ENCODE data around the gene UGT1A7. TPM values are rescaled to one million over a fixed set of nuclear protein-coding genes. Genes with fewer than 3 reads are reported as not detected.
"Not testable (repeated sequence)": the region's sequence is repeated elsewhere in the genome, so short reads cannot be mapped to it uniquely, and the experiment has no call there.

UGT1A7 gene
- total RNA-seq, result not detected
- under 1 TPM in 1 of 8 donors, not detected in 7; 0.13 TPM for polyA plus RNA-seq (ENCODE audit: insufficient read depth in 1 of 8, insufficient read length in 8 of 8, low replicate concordance in 1 of 8)
- long read RNA-seq, donor 1, result 0 reads
- long read RNA-seq, donor 2, result 0 reads
- long read RNA-seq, donor 3, result 0 reads
- long read RNA-seq, donor 4, result 0 reads
- long read RNA-seq, donor 5, result 0 reads
- long read RNA-seq, donor 6, result 0 reads
- long read RNA-seq, donor 7, result 0 reads
- long read RNA-seq, donor 8, result 0 reads
- long read RNA-seq, donor 9, result 0 reads
- long read RNA-seq, donor 10, result 0 reads
- long read RNA-seq, donor 11, result 0 reads

DNA sequence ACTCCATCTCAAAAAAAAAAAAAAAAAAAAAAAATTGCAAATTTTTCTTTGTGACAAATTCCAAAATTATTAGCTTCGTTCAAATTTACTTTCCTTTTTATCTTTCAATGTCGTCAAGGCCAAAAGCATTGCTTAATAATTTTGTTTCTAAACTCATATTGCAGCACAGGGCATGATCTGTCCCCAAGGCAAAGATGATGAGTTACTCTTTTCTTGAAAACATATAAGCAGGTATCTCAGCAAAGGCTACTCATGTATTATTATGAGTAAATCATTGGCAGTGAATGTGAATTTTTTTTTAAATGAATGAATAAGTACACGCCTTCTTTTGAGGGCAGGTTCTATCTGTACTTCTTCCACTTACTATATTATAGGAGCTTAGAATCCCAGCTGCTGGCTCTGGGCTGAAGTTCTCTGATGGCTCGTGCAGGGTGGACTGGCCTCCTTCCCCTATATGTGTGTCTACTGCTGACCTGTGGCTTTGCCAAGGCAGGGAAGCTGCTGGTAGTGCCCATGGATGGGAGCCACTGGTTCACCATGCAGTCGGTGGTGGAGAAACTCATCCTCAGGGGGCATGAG lies at the start of gene UGT1A7:
UGT1A7 (plus strand) TSS at position 381 of the 579 bp plus-strand sequence; CDS start at position 418, 37 bp downstream.
- no peak for DNase-seq
- no peaks in the 10 kb centered on the region for H3K9me3 ChIP-seq (replicated peaks; ENCODE audit: control insufficient read depth, low read depth, low read length)
- H3K27ac ChIP-seq (ENCODE audit: low read length), result no peak within 1 kb of the TSS
- no peak within 1 kb of the TSS for H3K4me3 ChIP-seq (ENCODE audit: low read length)
- no peaks in the 10 kb centered on the region for H3K36me3 ChIP-seq (ENCODE audit: control insufficient read depth, insufficient read depth, low read length)
- H3K4me1 ChIP-seq (ENCODE audit: control insufficient read depth, insufficient read depth, low read length), result no peaks in the 10 kb centered on the region
- WGBS (ENCODE audit: insufficient coverage), result no CpG with 5 or more reads among the region's 5 CpGs
- peaks cover 2% of the 10 kb centered on the region for H3K27me3 ChIP-seq (ENCODE audit: control insufficient read depth, insufficient read depth, low read length)

DNA sequence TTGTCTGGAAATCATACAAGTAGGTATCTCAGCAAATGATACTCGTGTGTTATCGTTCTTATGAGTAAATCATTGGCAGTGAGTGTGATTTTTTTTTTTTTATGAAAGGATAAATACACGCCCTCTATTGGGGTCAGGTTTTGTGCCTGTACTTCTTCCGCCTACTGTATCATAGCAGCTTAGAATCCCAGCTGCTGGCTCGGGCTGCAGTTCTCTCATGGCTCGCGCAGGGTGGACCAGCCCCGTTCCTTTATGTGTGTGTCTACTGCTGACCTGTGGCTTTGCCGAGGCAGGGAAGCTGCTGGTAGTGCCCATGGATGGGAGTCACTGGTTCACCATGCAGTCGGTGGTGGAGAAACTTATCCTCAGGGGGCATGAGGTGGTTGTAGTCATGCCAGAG lies 45.4 kb upstream of the UGT1A7 start, which contains the start of gene UGT1A10:
UGT1A10 (plus strand) TSS at position 143 of the 400 bp plus-strand sequence; CDS start at position 218, 75 bp downstream.
- DNase-seq; H3K9me3 ChIP-seq (replicated peaks; ENCODE audit: control insufficient read depth, low read depth, low read length); H3K27ac ChIP-seq (ENCODE audit: low read length); H3K36me3 ChIP-seq (ENCODE audit: control insufficient read depth, insufficient read depth, low read length); H3K4me3 ChIP-seq (ENCODE audit: low read length); H3K4me1 ChIP-seq (ENCODE audit: control insufficient read depth, insufficient read depth, low read length); H3K27me3 ChIP-seq (ENCODE audit: control insufficient read depth, insufficient read depth, low read length): not testable (repeated sequence)
- 87% methylated on average over 5 of the region's 10 CpGs for WGBS (ENCODE audit: insufficient coverage)

DNA sequence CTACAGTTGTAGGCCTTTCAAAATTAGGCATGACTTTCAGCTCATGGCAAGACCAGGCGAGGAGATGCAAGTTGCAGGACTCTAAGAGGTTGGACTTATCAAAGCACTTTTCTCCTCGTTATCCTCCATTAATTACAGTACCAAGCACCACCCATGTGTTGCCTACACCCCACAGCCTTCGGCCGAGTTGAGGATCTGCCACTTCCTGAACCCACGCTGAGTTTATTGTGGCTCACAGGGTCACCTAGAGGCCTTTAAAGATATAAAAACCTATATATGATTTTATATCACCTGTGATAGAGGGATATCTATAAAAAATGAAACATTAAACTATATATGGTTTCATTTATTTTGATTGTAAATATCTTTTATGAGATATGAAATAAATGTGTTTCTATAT lies 42.9 kb upstream of the UGT1A7 start:
- DNase-seq, result no peak
- Histone ChIP-seq H3K4me1 (ENCODE audit: control insufficient read depth, insufficient read depth, low read length) (no peaks in the 10 kb centered on the region), H3K36me3 (ENCODE audit: control insufficient read depth, insufficient read depth, low read length) (no peaks in the 10 kb centered on the region), H3K9me3 (replicated peaks; ENCODE audit: control insufficient read depth, low read depth, low read length) (no peaks in the 10 kb centered on the region), H3K27me3 (ENCODE audit: control insufficient read depth, insufficient read depth, low read length) (no peaks in the 10 kb centered on the region), H3K4me3 (ENCODE audit: low read length) (no peak overlapping the region), H3K27ac (ENCODE audit: low read length) (no peak overlapping the region)
- 70% methylated on average over 2 of the region's 5 CpGs for WGBS (ENCODE audit: insufficient coverage)

DNA sequence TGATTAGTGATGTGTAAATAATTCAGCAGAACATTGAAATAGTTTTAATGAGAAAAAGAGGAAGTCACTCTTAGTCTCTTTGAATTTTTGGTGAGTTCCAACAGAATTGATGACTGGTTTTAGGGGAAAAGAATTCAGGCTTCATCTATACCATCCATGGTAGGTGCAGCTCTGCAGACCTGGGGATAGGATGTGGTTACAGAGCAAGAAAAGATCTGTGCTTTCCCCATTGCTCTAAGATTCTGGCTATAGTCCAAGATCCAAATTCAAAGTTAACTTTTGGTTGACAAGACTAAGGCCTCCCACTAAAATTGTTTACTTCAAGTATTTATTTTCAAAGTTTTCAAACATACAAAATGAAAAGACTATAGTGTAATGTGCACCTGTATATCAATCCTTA lies 41.8 kb upstream of the UGT1A7 start:
- Histone ChIP-seq H3K27ac (ENCODE audit: low read length) (no peak overlapping the region), H3K4me3 (ENCODE audit: low read length) (no peak overlapping the region), H3K36me3 (ENCODE audit: control insufficient read depth, insufficient read depth, low read length) (no peaks in the 10 kb centered on the region), H3K27me3 (ENCODE audit: control insufficient read depth, insufficient read depth, low read length) (no peaks in the 10 kb centered on the region), H3K4me1 (ENCODE audit: control insufficient read depth, insufficient read depth, low read length) (no peaks in the 10 kb centered on the region), H3K9me3 (replicated peaks; ENCODE audit: control insufficient read depth, low read depth, low read length) (no peaks in the 10 kb centered on the region)
- no peak for DNase-seq

DNA sequence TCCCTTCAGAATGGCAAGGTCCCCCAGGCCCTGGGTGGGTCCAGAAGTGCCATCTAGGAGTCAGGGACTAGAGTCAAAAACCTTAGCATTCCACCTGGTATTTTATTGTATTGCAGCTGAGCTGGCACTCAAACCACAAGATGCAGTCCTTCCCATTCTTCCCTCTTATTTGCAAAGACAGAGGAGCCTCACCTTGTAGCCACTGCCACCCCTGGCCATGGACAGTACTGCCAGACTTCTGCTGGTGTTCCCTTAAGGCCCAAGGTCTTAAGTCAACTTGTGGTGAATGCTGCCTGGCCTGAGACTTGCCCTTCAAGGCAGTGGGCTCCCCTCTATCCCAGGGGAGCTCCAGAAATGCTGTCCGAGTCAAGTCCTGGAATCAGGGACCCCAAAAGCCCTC lies 38.6 kb upstream of the UGT1A7 start:
- Histone ChIP-seq H3K4me1 (ENCODE audit: control insufficient read depth, insufficient read depth, low read length) (no peaks in the 10 kb centered on the region), H3K4me3 (ENCODE audit: low read length) (no peak overlapping the region), H3K36me3 (ENCODE audit: control insufficient read depth, insufficient read depth, low read length) (no peaks in the 10 kb centered on the region), H3K9me3 (replicated peaks; ENCODE audit: control insufficient read depth, low read depth, low read length) (peaks cover 2% of the 10 kb centered on the region), H3K27me3 (ENCODE audit: control insufficient read depth, insufficient read depth, low read length) (no peaks in the 10 kb centered on the region), H3K27ac (ENCODE audit: low read length) (no peak overlapping the region)
- WGBS (ENCODE audit: insufficient coverage), result 88% methylated on average over 1 of the region's 1 CpG
- no peak for DNase-seq

DNA sequence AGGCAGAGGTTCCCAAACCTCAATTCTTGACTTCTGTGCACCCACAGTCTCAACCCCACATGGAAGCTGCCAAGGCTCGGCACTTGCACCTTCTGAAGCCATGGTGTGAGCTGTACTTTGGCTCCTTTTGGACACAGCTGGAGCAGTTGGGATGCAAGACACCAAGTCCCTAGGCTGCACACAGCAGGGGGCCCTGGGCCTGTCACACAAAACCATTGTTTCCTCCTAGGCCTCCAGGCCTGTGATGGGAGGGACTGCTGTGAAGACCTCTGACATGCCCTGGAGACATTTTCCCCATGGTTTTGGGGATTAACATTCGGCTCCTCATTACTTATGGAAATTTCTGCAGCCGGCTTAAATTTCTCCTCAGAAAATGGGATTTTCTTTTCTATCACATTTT lies 35.7 kb upstream of the UGT1A7 start:
- WGBS (ENCODE audit: insufficient coverage), result 96% methylated on average over 2 of the region's 3 CpGs
- not testable (repeated sequence) for H3K27ac ChIP-seq (ENCODE audit: low read length); H3K4me3 ChIP-seq (ENCODE audit: low read length); H3K4me1 ChIP-seq (ENCODE audit: control insufficient read depth, insufficient read depth, low read length); H3K27me3 ChIP-seq (ENCODE audit: control insufficient read depth, insufficient read depth, low read length); H3K9me3 ChIP-seq (replicated peaks; ENCODE audit: control insufficient read depth, low read depth, low read length); DNase-seq; H3K36me3 ChIP-seq (ENCODE audit: control insufficient read depth, insufficient read depth, low read length)

DNA sequence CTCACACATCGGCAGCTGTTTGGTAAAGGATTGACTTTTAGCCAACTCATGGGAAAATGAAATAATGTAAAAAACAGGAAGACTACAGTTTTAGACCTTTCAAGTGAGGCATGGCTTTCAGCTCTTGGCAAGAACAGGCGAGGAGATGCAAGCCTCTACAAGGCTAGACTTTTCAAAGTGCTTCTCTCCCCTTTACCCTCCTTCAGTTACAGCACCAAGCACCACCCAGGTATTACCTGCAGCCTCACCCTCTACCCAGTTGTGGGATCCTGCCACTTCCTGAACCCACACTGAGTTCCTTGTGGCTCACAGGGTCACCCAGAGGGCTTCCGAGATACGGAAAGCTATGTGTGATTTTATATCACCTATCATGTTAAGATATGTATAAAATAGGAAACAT lies 30.7 kb upstream of the UGT1A7 start:
- no peak overlapping the region for H3K27ac ChIP-seq (ENCODE audit: low read length)
- no peaks in the 10 kb centered on the region for H3K4me1 ChIP-seq (ENCODE audit: control insufficient read depth, insufficient read depth, low read length)
- H3K9me3 ChIP-seq (replicated peaks; ENCODE audit: control insufficient read depth, low read depth, low read length), result peaks cover 1% of the 10 kb centered on the region
- H3K4me3 ChIP-seq (ENCODE audit: low read length), result no peak overlapping the region
- no peaks in the 10 kb centered on the region for H3K27me3 ChIP-seq (ENCODE audit: control insufficient read depth, insufficient read depth, low read length)
- no peaks in the 10 kb centered on the region for H3K36me3 ChIP-seq (ENCODE audit: control insufficient read depth, insufficient read depth, low read length)
- DNase-seq, result no peak
- 56% methylated on average over 2 of the region's 4 CpGs for WGBS (ENCODE audit: insufficient coverage)

DNA sequence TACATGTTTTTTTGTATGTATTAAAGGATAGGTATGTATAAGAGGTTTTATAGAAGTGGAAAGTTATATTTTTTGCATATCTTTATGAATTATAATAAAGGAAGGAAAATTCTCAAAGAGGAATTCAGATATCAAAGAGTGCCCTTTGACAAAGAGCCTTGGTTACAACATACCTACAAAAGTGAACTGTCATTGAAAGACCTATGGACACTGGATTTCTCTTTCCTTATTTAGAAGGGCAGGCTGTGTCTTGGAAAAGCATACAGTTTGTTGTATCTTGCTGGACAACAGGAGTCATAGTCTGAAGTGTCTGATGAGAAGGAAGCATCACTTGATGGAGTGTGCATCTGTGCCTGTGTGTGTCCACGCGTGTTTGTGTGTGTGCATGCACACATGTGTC lies 30.3 kb upstream of the UGT1A7 start:
- Histone ChIP-seq H3K36me3 (ENCODE audit: control insufficient read depth, insufficient read depth, low read length) (no peaks in the 10 kb centered on the region), H3K27me3 (ENCODE audit: control insufficient read depth, insufficient read depth, low read length) (no peaks in the 10 kb centered on the region), H3K4me1 (ENCODE audit: control insufficient read depth, insufficient read depth, low read length) (no peaks in the 10 kb centered on the region), H3K27ac (ENCODE audit: low read length) (no peak overlapping the region), H3K9me3 (replicated peaks; ENCODE audit: control insufficient read depth, low read depth, low read length) (no peaks in the 10 kb centered on the region), H3K4me3 (ENCODE audit: low read length) (no peak overlapping the region)
- no peak for DNase-seq
- no CpG with 5 or more reads among the region's 2 CpGs for WGBS (ENCODE audit: insufficient coverage)

DNA sequence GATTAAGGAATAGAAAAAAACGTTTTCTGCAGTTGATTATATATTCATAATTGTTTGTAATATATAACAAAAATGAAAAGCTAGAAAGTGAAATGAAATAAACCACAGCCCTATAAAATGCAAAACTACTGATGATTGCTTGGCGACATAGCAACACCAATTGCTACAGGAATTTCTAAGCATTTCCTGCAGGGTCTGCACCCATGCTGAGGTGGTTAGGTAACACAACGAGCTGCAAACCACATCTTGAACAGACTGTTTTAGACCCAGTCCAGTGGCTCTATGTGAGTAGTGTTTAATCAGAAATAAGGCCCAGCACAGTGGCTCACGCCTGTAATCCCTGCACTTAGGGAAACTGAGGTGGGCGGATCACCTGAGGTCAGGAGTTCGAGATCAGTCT lies 27.2 kb upstream of the UGT1A7 start:
- Histone ChIP-seq H3K27ac (ENCODE audit: low read length) (no peak overlapping the region), H3K4me3 (ENCODE audit: low read length) (no peak overlapping the region), H3K4me1 (ENCODE audit: control insufficient read depth, insufficient read depth, low read length) (no peaks in the 10 kb centered on the region), H3K36me3 (ENCODE audit: control insufficient read depth, insufficient read depth, low read length) (no peaks in the 10 kb centered on the region), H3K9me3 (replicated peaks; ENCODE audit: control insufficient read depth, low read depth, low read length) (no peaks in the 10 kb centered on the region), H3K27me3 (ENCODE audit: control insufficient read depth, insufficient read depth, low read length) (no peaks in the 10 kb centered on the region)
- WGBS (ENCODE audit: insufficient coverage), result 0% methylated on average over 1 of the region's 6 CpGs
- no peak for DNase-seq

DNA sequence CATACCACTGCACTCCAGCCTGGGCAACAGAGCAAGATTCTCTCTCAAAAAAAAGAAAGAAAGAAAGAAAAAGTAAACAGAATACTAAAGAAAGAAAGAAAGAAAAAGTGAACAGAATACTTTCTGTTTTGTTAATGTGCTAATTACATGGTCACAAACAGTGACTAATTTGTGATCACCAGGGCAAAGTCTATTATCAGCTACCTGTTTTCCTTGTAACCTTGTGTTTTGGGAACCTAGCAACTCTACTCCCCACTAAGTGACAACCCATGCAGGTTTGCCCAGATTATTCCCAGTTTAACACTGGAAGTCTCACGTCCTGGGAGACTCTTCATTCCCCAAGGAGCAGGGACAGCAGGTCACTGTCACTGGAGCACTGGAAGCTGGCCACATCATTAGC lies 26.7 kb upstream of the UGT1A7 start:
- DNase-seq, result no peak
- Histone ChIP-seq H3K4me3 (ENCODE audit: low read length) (no peak overlapping the region), H3K27me3 (ENCODE audit: control insufficient read depth, insufficient read depth, low read length) (no peaks in the 10 kb centered on the region), H3K27ac (ENCODE audit: low read length) (no peak overlapping the region), H3K36me3 (ENCODE audit: control insufficient read depth, insufficient read depth, low read length) (no peaks in the 10 kb centered on the region), H3K9me3 (replicated peaks; ENCODE audit: control insufficient read depth, low read depth, low read length) (no peaks in the 10 kb centered on the region), H3K4me1 (ENCODE audit: control insufficient read depth, insufficient read depth, low read length) (no peaks in the 10 kb centered on the region)
- 29% methylated on average over 1 of the region's 1 CpG for WGBS (ENCODE audit: insufficient coverage)

All from muscle of leg (tissue), 16 donors.